ENCODE data around the gene TXNRD3. TPM values are rescaled to one million over a fixed set of nuclear protein-coding genes. Genes with fewer than 3 reads are reported as not detected.

The TXNRD3 gene
- total and polyA plus RNA-seq, 10 donors = 3.7 to 12.9 (median 6.5) TPM

GRCh38 chr3:126682009-126682408, 27.1 kb upstream of the TXNRD3 start:
- no peak for TF ChIP-seq CTCF (IDR thresholded peaks at IDR 0.05 in 8 of 11, conservative IDR thresholded peaks at IDR 0.05 in 3 of 11)
- no peak for TF ChIP-seq POLR2A (IDR thresholded peaks at IDR 0.05)
- TF ChIP-seq POLR2AphosphoS5 (IDR thresholded peaks at IDR 0.05) = no peak
- WGBS, 5 donors = 79 to 100% (median 87%) methylated on average over 2 of the region's 2 CpGs
- DNase-seq = peak; percentile 34
- H3K4me3 ChIP-seq = no peak overlapping the region
- H3K36me3 ChIP-seq = no peaks in the 10 kb centered on the region
- H3K27me3 ChIP-seq (replicated peaks in 1 of 7) = peaks cover 0 to 27% (median 0%) of the 10 kb centered on the region in 7 donors
- intact Hi-C loops (cut with DNase I; ENCODE audit: low total_unique reads) = no loop called here
- H3K9me3 ChIP-seq = no peaks in the 10 kb centered on the region
- H3K27ac ChIP-seq = no peak overlapping the region
- H3K4me1 ChIP-seq = peaks cover 0 to 33% (median 15%) of the 10 kb centered on the region in 6 donors

GRCh38 chr3:126680667-126681055, 25.7 kb upstream of the TXNRD3 start:
- Histone ChIP-seq H3K27ac (no peak overlapping the region), H3K36me3 (no peaks in the 10 kb centered on the region), H3K4me1 (peaks cover 0 to 33% (median 15%) of the 10 kb centered on the region in 6 donors), H3K9me3 (no peaks in the 10 kb centered on the region), H3K4me3 (no peak overlapping the region), H3K27me3 (replicated peaks in 1 of 7) (peaks cover 0 to 33% (median 0%) of the 10 kb centered on the region in 7 donors)
- intact Hi-C loops (cut with DNase I; ENCODE audit: low total_unique reads) = no loop called here
- no peak for TF ChIP-seq POLR2AphosphoS5 (IDR thresholded peaks at IDR 0.05)
- TF ChIP-seq CTCF (IDR thresholded peaks at IDR 0.05 in 8 of 11, conservative IDR thresholded peaks at IDR 0.05 in 3 of 11) = no peak
- WGBS, 5 donors = 89 to 91% (median 90%) methylated on average over 4 of the region's 4 CpGs
- DNase-seq = no peak

GRCh38 chr3:126679831-126680666, 25.1 kb upstream of the TXNRD3 start:
- H3K36me3 ChIP-seq = no peaks in the 10 kb centered on the region
- no peak overlapping the region for H3K27ac ChIP-seq
- 71 to 83% (median 77%) methylated on average over 11 of the region's 11 CpGs for WGBS, 5 donors
- peak; percentile 61 for DNase-seq
- TF ChIP-seq POLR2A (IDR thresholded peaks at IDR 0.05) = no peak
- no peak for TF ChIP-seq POLR2AphosphoS5 (IDR thresholded peaks at IDR 0.05)
- no peak for TF ChIP-seq CTCF (IDR thresholded peaks at IDR 0.05 in 8 of 11, conservative IDR thresholded peaks at IDR 0.05 in 3 of 11)
- no peaks in the 10 kb centered on the region for H3K9me3 ChIP-seq
- H3K27me3 ChIP-seq (replicated peaks in 1 of 7) = peaks cover 0 to 33% (median 0%) of the 10 kb centered on the region in 7 donors
- intact Hi-C loops (cut with DNase I; ENCODE audit: low total_unique reads) = loop anchor here (5.0 kb wide), 1 partner anchor 867 kb away; no protein-coding TSS in a partner anchor
- peaks cover 0 to 33% (median 15%) of the 10 kb centered on the region in 6 donors for H3K4me1 ChIP-seq
- no peak overlapping the region for H3K4me3 ChIP-seq

- Histone ChIP-seq H3K4me3 (peak overlapping the region in 1 of 8 donors; percentile 45), H3K27ac (no peak overlapping the region), H3K4me1 (peaks cover 0 to 33% (median 14%) of the 10 kb centered on the region in 6 donors), H3K27me3 (replicated peaks in 1 of 7) (peaks cover 0 to 33% (median 0%) of the 10 kb centered on the region in 7 donors), H3K36me3 (no peaks in the 10 kb centered on the region), H3K9me3 (peaks cover 0 to 5% (median 2%) of the 10 kb centered on the region in 8 donors)
- 5 to 12% (median 6%) methylated on average over 10 to 20 of the region's 20 CpGs for WGBS, 5 donors
- TF ChIP-seq CTCF (IDR thresholded peaks at IDR 0.05 in 8 of 11, conservative IDR thresholded peaks at IDR 0.05 in 3 of 11) (peak; percentile 84 to 99 (median 96)), POLR2AphosphoS5 (IDR thresholded peaks at IDR 0.05) (peak in 2 of 3 donors; percentile 36 to 41), POLR2A (IDR thresholded peaks at IDR 0.05) (no peak)
- DNase-seq = peak; percentile 93
- intact Hi-C loops (cut with DNase I; ENCODE audit: low total_unique reads) = loop anchor here (5.0 kb wide), 1 partner anchor 868 kb away; no protein-coding TSS in a partner anchor
These were observed 24.4 kb upstream of the TXNRD3 start for GRCh38 chr3:126679318-126679751.

Measured in spleen (tissue), 11 donors.